ENCODE data around the gene ADGRL3. TPM values are rescaled to one million over a fixed set of nuclear protein-coding genes. Genes with fewer than 3 reads are reported as not detected.

ADGRL3 gene
- polyA plus RNA-seq, 1 experiment: 0.01 TPM

DNA sequence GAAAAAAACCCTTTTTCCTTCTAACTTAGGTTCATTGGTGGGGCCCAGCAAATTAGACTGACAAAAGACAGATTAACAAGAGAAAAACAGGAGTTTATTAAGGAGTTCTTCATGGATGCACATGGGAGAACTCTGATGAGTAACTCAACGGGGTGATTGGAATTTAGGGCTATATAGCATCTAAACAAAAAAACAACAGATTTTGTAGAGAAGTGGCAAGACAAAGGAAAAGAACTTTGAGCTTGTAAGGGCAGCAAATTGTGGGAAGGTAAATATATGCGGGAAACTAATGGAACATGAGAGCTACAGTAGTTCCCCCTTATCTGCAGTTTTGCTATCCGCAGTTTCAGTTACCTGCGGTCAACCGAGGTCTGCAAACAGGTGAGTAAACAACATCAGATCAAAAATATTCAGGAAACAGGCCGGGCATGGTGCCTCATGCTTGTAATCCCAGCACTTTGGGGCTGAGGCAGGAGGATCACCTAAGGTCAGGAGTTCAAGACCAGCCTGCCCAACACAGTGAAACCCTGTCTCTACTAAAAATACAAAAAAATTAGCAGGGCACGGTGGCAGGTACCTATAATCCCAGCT lies 573.6 kb downstream of the ADGRL3 start:
- Histone ChIP-seq H3K27me3 (ENCODE audit: control insufficient read depth, insufficient read depth, low read length) (no peaks in the 10 kb centered on the region), H3K4me3 (ENCODE audit: low read depth, low read length) (no peak overlapping the region), H3K36me3 (ENCODE audit: control insufficient read depth, insufficient read depth, low read length) (no peaks in the 10 kb centered on the region)
- ChIA-PET POLR2A (no interaction called here), CTCF (no interaction called here)
- TF ChIP-seq, protein P1, sequence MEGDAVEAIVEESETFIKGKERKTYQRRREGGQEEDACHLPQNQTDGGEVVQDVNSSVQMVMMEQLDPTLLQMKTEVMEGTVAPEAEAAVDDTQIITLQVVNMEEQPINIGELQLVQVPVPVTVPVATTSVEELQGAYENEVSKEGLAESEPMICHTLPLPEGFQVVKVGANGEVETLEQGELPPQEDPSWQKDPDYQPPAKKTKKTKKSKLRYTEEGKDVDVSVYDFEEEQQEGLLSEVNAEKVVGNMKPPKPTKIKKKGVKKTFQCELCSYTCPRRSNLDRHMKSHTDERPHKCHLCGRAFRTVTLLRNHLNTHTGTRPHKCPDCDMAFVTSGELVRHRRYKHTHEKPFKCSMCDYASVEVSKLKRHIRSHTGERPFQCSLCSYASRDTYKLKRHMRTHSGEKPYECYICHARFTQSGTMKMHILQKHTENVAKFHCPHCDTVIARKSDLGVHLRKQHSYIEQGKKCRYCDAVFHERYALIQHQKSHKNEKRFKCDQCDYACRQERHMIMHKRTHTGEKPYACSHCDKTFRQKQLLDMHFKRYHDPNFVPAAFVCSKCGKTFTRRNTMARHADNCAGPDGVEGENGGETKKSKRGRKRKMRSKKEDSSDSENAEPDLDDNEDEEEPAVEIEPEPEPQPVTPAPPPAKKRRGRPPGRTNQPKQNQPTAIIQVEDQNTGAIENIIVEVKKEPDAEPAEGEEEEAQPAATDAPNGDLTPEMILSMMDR (IDR thresholded peaks at IDR 0.05; ENCODE audit: insufficient read depth, low read depth, low read length): no peak
- DNase-seq (ENCODE audit: low read depth): no peak

DNA sequence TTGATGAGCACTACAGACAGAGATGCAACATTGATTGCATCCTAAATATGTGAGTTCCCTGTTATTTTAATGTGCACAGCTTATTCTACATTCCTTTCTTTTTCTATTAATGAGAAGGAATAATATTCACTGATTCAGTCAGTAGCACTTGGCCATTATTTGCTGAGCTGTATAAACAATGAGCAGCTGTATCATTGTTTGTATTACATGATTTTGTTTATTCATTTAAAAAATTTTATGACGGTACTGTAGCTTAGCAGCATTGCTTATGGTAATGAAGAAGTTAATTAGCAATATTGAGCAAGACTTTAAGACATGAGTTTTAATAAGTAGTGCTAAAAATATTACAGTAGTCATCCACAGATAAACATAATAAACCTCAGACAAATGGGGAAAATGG lies 582.0 kb downstream of the ADGRL3 start:
- POLR2A ChIA-PET: no interaction called here
- no peaks in the 10 kb centered on the region for H3K27me3 ChIP-seq (ENCODE audit: control insufficient read depth, insufficient read depth, low read length)
- CTCF ChIA-PET: no interaction called here
- DNase-seq (ENCODE audit: low read depth): no peak
- TF ChIP-seq, protein P1 (IDR thresholded peaks at IDR 0.05; ENCODE audit: insufficient read depth, low read depth, low read length): no peak
- no peak overlapping the region for H3K4me3 ChIP-seq (ENCODE audit: low read depth, low read length)
- no peaks in the 10 kb centered on the region for H3K36me3 ChIP-seq (ENCODE audit: control insufficient read depth, insufficient read depth, low read length)

DNA sequence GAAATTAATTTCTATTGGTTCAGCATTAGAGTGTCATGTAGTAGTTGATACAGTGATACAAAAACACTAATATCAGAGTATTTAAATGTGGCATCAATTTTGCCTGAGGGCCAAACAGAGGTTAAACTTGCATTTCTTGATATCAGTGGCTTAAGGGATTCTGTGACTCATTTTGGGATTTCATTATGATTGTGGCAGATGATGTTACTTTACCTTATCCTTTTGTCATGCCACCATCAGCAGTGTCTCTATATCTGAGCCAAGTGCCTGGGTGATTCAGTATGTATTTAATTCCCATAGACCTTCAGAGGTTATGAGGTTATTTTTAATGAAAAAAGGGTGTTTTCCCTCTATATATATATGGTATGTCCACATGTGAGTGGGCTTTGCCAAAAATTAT lies 582.9 kb downstream of the ADGRL3 start:
- DNase-seq (ENCODE audit: low read depth): no peak
- H3K36me3 ChIP-seq (ENCODE audit: control insufficient read depth, insufficient read depth, low read length): no peaks in the 10 kb centered on the region
- no peaks in the 10 kb centered on the region for H3K27me3 ChIP-seq (ENCODE audit: control insufficient read depth, insufficient read depth, low read length)
- CTCF ChIA-PET: no interaction called here
- POLR2A ChIA-PET: no interaction called here
- TF ChIP-seq, protein P1 (IDR thresholded peaks at IDR 0.05; ENCODE audit: insufficient read depth, low read depth, low read length): no peak
- H3K4me3 ChIP-seq (ENCODE audit: low read depth, low read length): no peak overlapping the region

DNA sequence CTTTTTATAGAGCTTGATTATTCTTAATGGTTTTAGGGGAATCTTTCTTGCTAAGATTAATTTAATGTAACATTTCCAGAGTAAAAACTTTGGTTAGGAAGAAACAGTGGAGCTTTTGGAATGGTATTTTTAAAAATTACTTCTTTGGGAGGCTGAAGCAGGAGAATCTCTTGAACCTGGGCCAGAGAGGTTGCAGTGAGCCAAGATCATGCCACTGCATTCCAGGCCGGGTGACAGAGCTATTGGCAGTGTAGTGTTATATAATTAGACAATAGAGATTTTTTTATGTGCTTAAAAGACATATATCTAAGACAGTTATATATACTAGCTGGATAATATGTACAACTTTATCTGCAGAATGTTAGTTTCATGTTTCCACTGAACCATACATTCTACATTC lies 585.6 kb downstream of the ADGRL3 start:
- ChIA-PET CTCF (no interaction called here), POLR2A (no interaction called here)
- H3K27me3 ChIP-seq (ENCODE audit: control insufficient read depth, insufficient read depth, low read length): no peaks in the 10 kb centered on the region
- H3K4me3 ChIP-seq (ENCODE audit: low read depth, low read length): no peak overlapping the region
- TF ChIP-seq, protein P1 (IDR thresholded peaks at IDR 0.05; ENCODE audit: insufficient read depth, low read depth, low read length): no peak
- no peak for DNase-seq (ENCODE audit: low read depth)
- H3K36me3 ChIP-seq (ENCODE audit: control insufficient read depth, insufficient read depth, low read length): no peaks in the 10 kb centered on the region

DNA sequence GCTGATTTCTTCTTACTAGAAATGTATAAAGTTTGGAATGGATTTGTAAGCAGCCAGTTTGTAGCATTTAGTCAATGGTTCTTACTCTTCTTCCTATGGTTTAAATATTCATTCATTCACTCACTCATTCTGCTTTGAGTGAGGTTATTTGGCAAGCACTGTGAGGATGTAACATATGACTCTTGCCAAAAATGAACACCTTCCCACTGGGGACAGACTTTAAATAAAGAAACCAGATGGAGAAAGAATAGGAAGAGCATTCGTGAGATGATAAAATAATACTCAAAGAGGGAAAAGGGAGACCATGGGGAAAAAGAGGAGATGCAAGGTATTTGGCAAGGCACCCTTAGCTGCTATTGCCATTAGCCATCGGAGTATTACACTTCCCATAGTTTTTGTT lies 586.1 kb downstream of the ADGRL3 start:
- POLR2A ChIA-PET: no interaction called here
- CTCF ChIA-PET: no interaction called here
- Histone ChIP-seq H3K36me3 (ENCODE audit: control insufficient read depth, insufficient read depth, low read length) (no peaks in the 10 kb centered on the region), H3K4me3 (ENCODE audit: low read depth, low read length) (no peak overlapping the region), H3K27me3 (ENCODE audit: control insufficient read depth, insufficient read depth, low read length) (no peaks in the 10 kb centered on the region)
- DNase-seq (ENCODE audit: low read depth): no peak
- TF ChIP-seq, protein P1 (IDR thresholded peaks at IDR 0.05; ENCODE audit: insufficient read depth, low read depth, low read length): no peak
